HG03097 (cell line): ENCODE measurements around the gene ZCCHC8.
A peak's percentile ranks its signal among the peaks of the same experiment; 100 is the strongest.

ENCODE experiments used
- ATAC-seq: cut with Tn5 transposase; IDR thresholded peaks from one replicate; pipeline ENCODE4 v1.9.1; 2021; ENCODE audit not compliant: unreplicated experiment, low FRiP score

Gene ZCCHC8

GRCh38 chr12:122500685-122501488 is at the start of gene ZCCHC8:
ZCCHC8 (minus strand) TSS chr12:122500932; CDS start chr12:122500840, 92 bp downstream.
- ATAC-seq: peak; percentile 94

DNA sequence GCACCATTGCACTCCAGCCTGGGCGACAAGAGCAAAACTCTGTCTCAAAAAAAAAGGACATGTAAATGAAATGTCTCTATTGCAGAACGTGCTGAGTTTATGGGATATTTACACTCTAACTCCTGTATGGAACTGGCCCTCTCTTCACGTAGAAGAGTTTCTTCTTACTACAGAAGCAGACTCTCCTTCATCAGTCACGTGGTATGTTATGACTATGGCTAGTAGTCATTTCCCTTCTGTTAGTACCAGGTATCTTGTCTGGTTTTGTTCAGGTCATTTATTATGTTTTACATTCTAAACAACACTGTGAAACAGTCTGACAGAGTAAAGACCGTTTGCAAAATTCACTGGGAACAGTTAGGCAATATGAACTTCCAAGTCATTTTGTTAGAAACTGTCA is 46.6 kb upstream of the ZCCHC8 start:
- no peak for ATAC-seq

DNA sequence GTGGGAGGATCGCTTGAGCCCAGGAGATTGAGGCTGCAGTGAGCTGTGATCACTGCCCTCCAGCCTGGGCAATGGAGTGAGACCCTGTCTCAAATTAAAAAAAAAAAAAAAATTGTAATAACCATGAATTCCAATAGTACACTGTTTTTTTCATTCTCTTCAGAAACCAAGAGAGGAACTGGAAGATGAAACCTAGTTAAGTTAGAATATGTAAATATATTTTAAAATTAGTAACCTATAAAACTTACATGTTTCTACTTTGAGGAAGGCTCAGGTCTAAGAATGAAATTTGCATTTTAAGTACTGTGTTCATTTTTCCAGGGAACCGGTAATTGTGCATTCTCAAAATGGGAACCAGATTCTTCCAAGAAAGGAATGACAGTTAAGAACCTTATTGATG is 45.1 kb upstream of the ZCCHC8 start:
- peak; percentile 54 for ATAC-seq

- ATAC-seq: no peak
Measured at GRCh38 chr12:122544537-122544936, 43.8 kb upstream of the ZCCHC8 start.

DNA sequence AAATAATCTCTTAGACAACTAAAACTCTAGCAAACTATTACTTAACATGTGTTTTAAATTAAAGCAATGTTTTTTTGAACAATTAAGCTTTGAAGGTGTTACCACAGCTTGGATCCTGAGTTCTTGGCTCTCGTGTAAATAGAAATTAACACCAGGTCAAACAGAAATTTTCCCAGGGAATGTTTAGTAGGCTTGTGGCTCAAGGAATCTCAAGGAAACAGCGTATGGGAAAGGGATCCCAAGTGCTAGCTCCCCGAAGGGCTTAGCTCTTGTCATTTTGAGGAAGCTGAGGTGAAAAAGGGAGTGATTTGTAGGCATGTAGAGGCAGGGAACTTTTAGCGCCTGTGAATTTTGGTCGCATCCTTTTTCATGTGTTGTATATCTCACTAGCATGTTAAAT is 37.8 kb upstream of the ZCCHC8 start:
- no peak for ATAC-seq

- ATAC-seq: no peak
Measured at GRCh38 chr12:122537021-122537420, 36.3 kb upstream of the ZCCHC8 start.

GRCh38 chr12:122533856-122534255 is 33.1 kb upstream of the ZCCHC8 start:
- no peak for ATAC-seq

GRCh38 chr12:122528992-122529391 is 28.3 kb upstream of the ZCCHC8 start:
- ATAC-seq: no peak

GRCh38 chr12:122528582-122528981 is 27.9 kb upstream of the ZCCHC8 start:
- no peak for ATAC-seq

DNA sequence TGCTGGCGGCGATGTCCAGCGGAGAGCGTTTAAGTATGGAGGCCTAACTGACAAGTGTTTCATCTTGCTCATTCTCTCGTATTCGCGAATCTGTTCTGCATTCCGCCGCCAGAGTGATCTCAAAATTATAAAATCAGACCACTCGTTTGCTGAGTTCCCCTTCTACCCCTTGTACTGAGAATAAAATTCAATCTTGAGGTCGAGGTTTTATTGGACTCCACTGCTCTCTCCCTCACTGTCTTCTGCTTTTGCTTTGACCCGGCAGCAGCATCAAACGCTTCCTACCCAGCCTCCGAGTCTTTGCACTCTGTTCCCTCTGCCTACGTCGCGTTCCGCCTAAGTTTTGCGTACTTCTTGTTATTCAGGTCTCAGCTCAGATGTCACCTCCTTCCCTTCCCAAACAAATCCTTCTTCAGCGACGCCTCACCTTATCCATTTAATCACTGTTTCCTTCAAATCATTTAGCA is 26.8 kb upstream of the ZCCHC8 start:
- peak; percentile 5 for ATAC-seq

DNA sequence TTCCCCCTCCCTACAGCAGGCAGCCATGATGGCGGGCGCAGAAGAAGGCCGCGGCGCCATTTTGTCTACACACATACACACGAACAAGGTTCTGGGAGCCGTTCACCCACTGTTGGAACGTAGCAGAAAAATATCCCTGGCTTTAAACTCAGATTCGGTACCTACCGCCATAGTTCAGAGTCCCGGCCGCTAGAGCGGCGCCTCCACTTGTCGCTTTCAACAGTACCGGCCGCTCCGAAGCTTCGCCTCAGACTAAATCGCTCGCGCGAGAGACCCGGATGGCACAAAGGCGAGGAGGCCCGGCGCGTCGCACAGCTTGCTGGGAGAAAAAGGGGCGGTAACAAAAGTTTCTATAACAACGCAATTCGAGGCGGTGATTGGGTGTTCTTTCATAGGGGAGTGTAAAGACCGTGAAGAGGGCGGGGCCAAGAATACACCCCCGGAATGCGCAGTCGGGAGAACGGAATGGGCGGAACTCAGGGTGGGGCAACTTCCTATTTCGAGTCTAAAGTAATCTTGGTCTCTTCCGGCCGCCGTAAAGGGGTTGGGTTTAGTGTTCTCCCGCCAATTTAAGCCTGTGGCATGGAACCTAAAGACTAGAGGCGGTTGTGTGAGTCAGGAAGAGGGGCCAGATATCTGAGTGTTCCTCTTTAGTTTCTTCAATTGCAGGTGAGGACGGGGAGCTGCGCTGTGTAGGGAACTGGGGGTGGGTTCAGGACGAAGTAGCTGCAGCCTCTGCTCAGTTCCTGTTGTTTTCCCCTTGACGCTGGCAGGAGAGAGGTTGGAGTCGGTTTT is 26.1 kb upstream of the ZCCHC8 start, which contains the start of the genes KNTC1 and RSRC2:
KNTC1 (plus strand) TSS at position 567 of the 795 bp plus-strand sequence. CDS start 2,815 bp downstream, outside the sequence.
RSRC2 (minus strand) TSS at position 254 of the 795 bp plus-strand sequence; CDS start at position 171, 83 bp downstream.
- ATAC-seq: peak; percentile 87

DNA sequence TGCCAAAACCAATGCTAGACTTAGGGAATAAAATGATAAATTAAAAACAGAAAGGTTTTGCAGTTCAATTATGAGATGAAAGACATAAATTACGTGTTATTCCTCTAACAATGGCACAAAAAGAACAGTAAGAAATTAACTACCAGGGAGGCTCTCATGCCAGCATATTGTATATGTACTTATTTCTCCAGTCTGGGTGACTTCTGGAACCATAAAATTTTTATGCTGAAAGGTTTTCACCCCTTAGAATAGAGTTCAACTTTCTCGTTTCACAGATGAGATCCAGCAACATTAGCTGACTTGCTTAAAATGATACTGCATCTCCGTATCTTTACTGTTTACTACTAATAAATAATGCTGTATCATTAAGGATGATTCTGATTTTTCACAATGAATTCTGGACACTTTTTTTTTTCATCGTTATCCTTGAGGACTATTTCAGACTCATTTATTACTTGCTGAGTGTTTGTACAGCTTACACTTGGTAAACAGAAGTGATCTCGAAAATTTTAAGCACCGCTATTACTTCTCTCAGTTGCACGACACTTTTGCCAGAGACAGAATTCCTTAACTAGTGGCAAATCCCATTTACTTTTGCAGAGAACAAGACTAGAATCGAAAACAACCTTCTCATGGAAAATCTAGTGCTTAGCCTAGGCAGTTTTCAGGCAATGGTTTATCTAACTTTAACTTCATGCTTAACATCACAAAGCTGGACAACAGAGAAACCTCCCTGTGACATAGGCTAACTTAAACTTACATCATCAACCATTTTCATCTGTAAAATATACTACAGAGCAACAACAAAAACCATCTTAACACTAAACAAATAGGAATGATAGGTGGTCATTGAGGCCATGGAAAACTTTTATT is 23.4 kb upstream of the ZCCHC8 start:
- no peak for ATAC-seq

- ATAC-seq: no peak
Measured at GRCh38 chr12:122523280-122523679, 22.5 kb upstream of the ZCCHC8 start.

DNA sequence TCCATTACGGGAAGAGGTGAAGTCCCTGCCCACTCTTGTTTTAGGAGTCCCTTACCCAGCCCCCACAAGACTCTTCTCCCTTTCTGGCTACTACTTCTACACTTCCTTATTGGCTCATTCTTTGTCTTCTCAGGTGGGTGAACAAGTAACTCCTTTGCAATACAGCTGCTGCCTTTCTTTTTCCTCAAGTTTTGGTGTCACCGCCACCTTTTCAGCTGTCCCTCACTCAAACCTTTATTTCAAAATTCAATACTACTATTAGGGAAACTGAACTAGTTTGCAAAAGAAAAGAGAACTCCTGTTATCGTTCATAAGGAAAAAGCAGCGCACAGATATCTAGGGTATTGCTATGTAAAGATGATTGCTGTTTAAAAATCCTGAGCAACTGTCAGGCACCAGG is 19.9 kb upstream of the ZCCHC8 start:
- no peak for ATAC-seq

DNA sequence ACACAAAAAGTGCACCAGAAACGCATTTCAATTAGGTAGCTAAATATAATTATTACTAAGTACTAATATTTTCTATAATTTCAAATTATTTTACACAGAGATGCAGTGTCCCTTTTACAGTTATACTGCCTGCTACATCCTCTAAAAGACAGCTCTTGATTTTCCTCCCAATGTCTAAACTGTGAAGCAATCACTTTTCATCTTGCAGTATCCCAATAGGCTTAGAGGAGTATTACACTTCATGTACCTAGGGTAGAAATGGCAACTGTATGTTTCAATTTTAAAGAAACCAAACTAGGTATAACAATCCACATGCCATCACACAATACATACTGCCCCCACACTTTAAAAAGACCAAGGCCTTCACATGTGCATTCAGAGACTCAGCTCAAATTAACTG is 18.7 kb upstream of the ZCCHC8 start:
- no peak for ATAC-seq

DNA sequence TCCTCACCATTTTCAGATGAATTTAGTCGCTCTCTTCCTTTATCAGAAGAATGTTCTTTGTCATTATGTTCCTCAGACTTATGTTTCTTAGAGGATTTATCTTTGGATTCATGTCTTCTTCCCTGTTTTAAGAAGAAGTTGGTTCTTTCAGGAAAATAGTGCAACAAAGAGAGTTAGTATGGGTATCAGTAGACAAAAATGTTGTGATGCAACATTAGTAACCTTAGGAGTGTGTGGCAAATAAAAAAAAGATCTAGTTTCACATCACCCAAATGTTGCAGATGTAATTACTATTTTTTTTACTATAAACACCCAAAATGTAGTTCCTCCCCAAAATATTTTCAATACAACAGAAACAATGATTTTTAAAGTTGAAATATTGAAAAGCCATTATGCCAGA is 18.2 kb upstream of the ZCCHC8 start:
- no peak for ATAC-seq

GRCh38 chr12:122517877-122518276 is 17.1 kb upstream of the ZCCHC8 start:
- no peak for ATAC-seq

- no peak for ATAC-seq
Measured at GRCh38 chr12:122516544-122517361, 16.0 kb upstream of the ZCCHC8 start.

DNA sequence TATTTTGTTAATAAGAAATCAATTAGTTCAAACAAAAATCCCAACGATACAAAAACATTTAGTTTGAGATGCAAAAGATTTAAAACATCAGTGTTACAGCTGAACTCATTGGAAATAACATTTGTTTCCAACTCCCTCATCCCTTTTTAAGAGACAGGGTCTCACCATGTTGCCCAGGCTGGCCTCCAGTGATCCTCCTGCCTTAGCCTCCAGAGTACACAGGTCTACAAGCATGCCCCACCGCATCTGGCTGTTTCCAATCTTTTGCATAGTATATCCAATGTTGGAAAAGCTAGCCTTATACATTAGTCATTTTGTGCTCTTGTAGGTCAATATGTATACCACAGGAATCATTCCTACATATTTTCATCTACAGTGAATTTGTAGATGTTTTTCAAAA is 14.5 kb upstream of the ZCCHC8 start:
- ATAC-seq: no peak

DNA sequence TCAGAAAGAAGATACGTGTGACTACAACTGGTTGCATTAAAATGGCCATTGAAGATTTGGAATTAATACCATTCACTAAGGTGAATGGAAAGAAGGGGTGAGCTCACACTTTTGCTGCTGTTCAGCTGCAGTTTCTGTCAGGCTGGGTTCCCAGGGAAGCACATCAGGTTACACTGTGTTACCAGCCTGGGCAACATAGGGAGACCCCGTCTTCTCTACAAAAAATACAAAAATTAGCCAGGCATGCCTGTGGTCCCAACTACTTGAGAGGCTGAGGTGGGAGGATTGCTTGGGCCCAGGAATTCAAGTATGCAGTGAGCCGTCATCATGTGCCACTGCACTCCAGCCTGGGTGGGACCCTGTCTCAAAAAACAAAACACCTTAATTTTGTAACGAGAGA is 12.9 kb upstream of the ZCCHC8 start:
- no peak for ATAC-seq
